Glomerular visceral epithelial cell (primary cell): Measurements from ENCODE around the gene USH2A.
A peak's percentile ranks its signal among the peaks of the same experiment; 100 is the strongest.

Source experiments
- DNase-seq: peaks from one replicate; pipeline ENCODE4 v3.0.0-alpha.2; 2016; ENCODE audit errors: extremely low spot score

USH2A gene

GRCh38 chr1:216124192-216124781 is 299.0 kb downstream of the USH2A start:
- DNase-seq = no peak

- no peak for DNase-seq
Measured at GRCh38 chr1:216123446-216124191, 299.6 kb downstream of the USH2A start.

- peak; percentile 47 for DNase-seq
Measured at GRCh38 chr1:216119600-216119999, 303.6 kb downstream of the USH2A start.

GRCh38 chr1:216114180-216114579 is 309.1 kb downstream of the USH2A start:
- DNase-seq = no peak

GRCh38 chr1:216113181-216113580 is 310.1 kb downstream of the USH2A start:
- no peak for DNase-seq

GRCh38 chr1:216111842-216112241 is 311.4 kb downstream of the USH2A start:
- DNase-seq = no peak

- DNase-seq = no peak
Measured at GRCh38 chr1:216095400-216095799, 327.8 kb downstream of the USH2A start.

GRCh38 chr1:216090556-216090955 is 332.7 kb downstream of the USH2A start:
- DNase-seq = no peak

- no peak for DNase-seq
Measured at GRCh38 chr1:216086678-216087077, 336.6 kb downstream of the USH2A start.

- DNase-seq = no peak
Measured at GRCh38 chr1:216081445-216081844, 341.8 kb downstream of the USH2A start.

GRCh38 chr1:216076751-216077150 is 346.5 kb downstream of the USH2A start:
- DNase-seq = no peak

- DNase-seq = peak; percentile 36
Measured at GRCh38 chr1:216075339-216075738, 347.9 kb downstream of the USH2A start.

GRCh38 chr1:216073793-216074595 is 349.3 kb downstream of the USH2A start:
- no peak for DNase-seq

- no peak for DNase-seq
Measured at GRCh38 chr1:216071262-216071661, 352.0 kb downstream of the USH2A start.

GRCh38 chr1:216064643-216065042 is 358.6 kb downstream of the USH2A start:
- DNase-seq = no peak

GRCh38 chr1:216057947-216058346 is 365.3 kb downstream of the USH2A start:
- DNase-seq = no peak

GRCh38 chr1:216057063-216057462 is 366.2 kb downstream of the USH2A start:
- DNase-seq = no peak

GRCh38 chr1:216055004-216055403 is 368.2 kb downstream of the USH2A start:
- no peak for DNase-seq

- no peak for DNase-seq
Measured at GRCh38 chr1:216054600-216054999, 368.6 kb downstream of the USH2A start.

- DNase-seq = no peak
Measured at GRCh38 chr1:216051071-216051470, 372.2 kb downstream of the USH2A start.

- DNase-seq = no peak
Measured at GRCh38 chr1:216049741-216050430, 373.4 kb downstream of the USH2A start.
